SK-N-MC (cell line): ENCODE results near the gene NDUFS7.

ENCODE experiments used
- DNase-seq: peaks from one replicate; pipeline ENCODE4 v3.0.0-alpha.2; 2011; ENCODE audit warnings: low read depth, low spot score
- H3K27ac ChIP-seq: fragments of 200-600 bp; sonication (generic); 2 replicates; pipeline ENCODE4 v1.5.1; 2016; ENCODE audit warnings: mixed run types
- H3K36me3 ChIP-seq: fragments of 200-600 bp; sonication (generic); 2 replicates; pipeline ENCODE4 v1.6.1; 2017; ENCODE audit warnings: antibody characterized with exemption, low read length, mixed read lengths; ENCODE audit not compliant: insufficient read depth
- H3K4me3 ChIP-seq: fragments of 200-600 bp; sonication (generic); 2 replicates; pipeline ENCODE4 v1.5.1; 2016
- H3K9ac ChIP-seq: fragments of 200-600 bp; sonication (generic); 2 replicates; pipeline ENCODE4 v1.8.0; 2017; ENCODE audit warnings: mixed run types, mixed read lengths; ENCODE audit not compliant: insufficient read length
- H3K9me3 ChIP-seq: fragments of 200-600 bp; sonication (generic); 2 replicates; pipeline ENCODE4 v1.6.1; 2017; ENCODE audit warnings: low read depth, mild to moderate bottlenecking, antibody characterized with exemption, low read length, moderate library complexity, mixed read lengths
- EZH2 ChIP-seq: fragments of 200-600 bp; sonication (generic); IDR thresholded peaks from one replicate; pipeline ENCODE4 v1.6.1; 2017; ENCODE audit warnings: antibody characterized with exemption
- FOXP2 ChIP-seq: optimal IDR thresholded peaks from 2 replicates; pipeline ENCODE3; 2011; ENCODE audit warnings: mild to moderate bottlenecking, moderate library complexity; ENCODE audit not compliant: insufficient read depth; ENCODE audit errors: extremely low read length, control extremely low read depth
- POLR2AphosphoS5 ChIP-seq: IDR thresholded peaks from 2 replicates; pipeline ENCODE4 v1.6.1; 2012; ENCODE audit warnings: mild to moderate bottlenecking, low read depth, low read length, borderline replicate concordance

The NDUFS7 gene

DNA sequence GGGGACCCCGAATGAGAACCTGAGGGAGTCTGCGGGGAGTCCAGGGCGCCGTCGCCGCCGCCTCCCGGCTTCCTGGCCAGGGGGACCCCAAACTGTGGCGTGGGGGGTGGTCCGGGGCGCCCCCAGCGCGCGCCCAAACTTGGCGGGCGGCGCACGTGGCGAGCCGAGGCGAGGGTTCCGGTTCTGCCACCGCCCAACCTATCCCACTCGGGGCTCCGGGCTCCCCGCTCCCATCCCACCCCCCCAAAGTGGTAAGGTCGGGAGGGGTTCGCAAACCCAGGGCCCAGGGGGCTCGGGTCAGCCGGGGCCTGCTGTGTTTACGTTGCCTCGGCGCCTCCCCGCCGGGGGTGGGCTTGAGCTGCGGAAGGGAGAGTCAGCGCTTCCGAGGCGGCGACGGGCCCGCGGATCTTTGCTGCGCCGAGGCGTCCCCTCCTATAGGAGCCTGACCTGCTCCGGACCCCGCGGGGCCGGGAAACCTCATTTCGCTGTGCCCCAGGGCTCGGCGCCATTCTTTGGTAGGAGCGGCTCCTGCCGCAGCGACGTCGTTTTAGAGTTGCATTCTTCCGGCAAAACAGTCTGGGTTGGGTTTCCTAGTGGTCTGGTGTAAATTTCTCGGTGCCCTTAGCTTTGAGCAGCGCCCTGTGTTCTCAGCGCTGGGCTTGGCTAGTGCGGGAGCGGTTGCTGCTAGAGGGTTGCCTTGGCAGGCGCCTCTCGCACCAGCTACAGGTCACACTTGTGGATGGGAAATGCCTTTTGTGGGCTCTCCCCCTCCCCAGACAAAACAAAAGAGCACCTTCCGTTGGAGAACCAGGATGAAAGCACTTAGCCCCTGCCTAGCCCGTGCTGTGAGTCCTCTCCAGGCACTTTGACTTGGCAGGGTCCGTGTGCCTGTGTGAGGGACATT is 24.8 kb downstream of the NDUFS7 start:
- Histone ChIP-seq H3K27ac (peak overlapping the region; percentile 94), H3K4me3 (peak overlapping the region; percentile 96), H3K36me3 (peaks cover 29% of the 10 kb centered on the region), H3K9me3 (no peaks in the 10 kb centered on the region), H3K9ac (peak overlapping the region; percentile 99)
- no peak for DNase-seq
- TF ChIP-seq EZH2 = no peak
- no peak for TF ChIP-seq POLR2AphosphoS5
- TF ChIP-seq FOXP2 = no peak

- DNase-seq = no peak
- Histone ChIP-seq H3K27ac (peak overlapping the region; percentile 94; the same call in 1 of the 2 replicates), H3K9me3 (no peaks in the 10 kb centered on the region), H3K4me3 (peak overlapping the region; percentile 96), H3K36me3 (peaks cover 29% of the 10 kb centered on the region), H3K9ac (peak overlapping the region; percentile 99)
- TF ChIP-seq FOXP2 (no peak), EZH2 (no peak), POLR2AphosphoS5 (no peak)
These were observed 25.7 kb downstream of the NDUFS7 start for GRCh38 chr19:1409204-1410005.

DNA sequence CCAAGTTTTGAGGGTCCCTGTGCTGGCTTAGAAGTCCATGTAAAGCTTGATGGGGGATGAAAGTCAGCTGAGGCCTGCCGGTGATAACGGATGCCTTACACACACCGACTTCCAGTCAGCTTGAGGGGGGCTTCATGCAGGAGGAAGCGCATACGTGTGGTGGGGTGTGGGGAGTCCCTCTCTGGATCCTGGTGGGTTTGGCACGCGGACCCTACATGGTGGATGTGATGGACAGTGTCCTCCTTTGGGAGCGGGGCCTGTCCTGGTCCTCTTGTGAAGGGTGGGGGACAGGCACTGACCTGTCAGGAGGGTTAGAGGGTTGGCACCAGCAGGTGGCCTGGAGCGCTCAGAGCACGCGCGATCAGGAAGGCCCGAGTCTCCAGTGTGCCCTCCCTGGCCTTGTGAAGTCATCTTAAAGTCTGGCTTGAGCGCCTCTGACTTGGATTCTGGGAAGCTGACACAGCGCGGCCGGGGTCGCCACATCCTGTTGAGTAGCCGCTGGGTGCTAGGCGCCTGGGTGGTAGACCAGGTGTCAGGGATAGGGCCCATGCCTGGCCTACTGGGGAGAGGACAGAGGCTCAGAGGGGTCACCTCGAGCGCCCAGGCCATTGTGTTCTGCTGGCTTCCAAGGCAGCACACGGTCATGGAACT is 26.6 kb downstream of the NDUFS7 start:
- Histone ChIP-seq H3K36me3 (peaks cover 29% of the 10 kb centered on the region), H3K9me3 (no peaks in the 10 kb centered on the region), H3K9ac (peak overlapping the region; percentile 99), H3K27ac (no peak overlapping the region; the same call in 1 of the 2 replicates), H3K4me3 (peak overlapping the region; percentile 96)
- TF ChIP-seq EZH2 = no peak
- TF ChIP-seq FOXP2 = no peak
- no peak for TF ChIP-seq POLR2AphosphoS5
- DNase-seq = no peak

DNA sequence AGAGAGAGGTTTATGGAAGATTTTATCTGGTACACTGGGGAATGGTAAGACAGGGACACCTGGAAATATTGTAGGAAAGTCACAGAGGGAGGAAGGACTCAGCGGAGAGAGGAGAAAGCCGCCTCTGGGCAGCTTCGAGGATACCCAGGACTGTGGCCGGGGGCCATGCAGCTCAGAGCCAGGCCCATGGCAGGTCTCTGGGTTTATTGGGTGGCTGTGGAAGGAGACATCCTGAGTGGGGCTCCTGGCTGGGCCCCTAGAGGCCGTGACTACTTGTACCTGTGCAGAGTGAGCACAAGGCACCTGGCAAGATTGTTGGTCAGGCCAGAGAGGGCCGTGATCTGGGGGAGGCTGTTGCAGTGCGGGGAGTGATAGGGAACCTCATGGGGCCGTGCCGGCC is 27.1 kb downstream of the NDUFS7 start:
- Histone ChIP-seq H3K27ac (no peak overlapping the region; the same call in 1 of the 2 replicates), H3K9ac (peak overlapping the region; percentile 26), H3K9me3 (no peaks in the 10 kb centered on the region), H3K4me3 (no peak overlapping the region), H3K36me3 (peaks cover 29% of the 10 kb centered on the region)
- no peak for DNase-seq
- TF ChIP-seq POLR2AphosphoS5 (no peak), FOXP2 (no peak), EZH2 (no peak)

- peaks cover 33% of the 10 kb centered on the region for H3K36me3 ChIP-seq
These were observed 27.8 kb downstream of the NDUFS7 start for GRCh38 chr19:1411255-1412191.

GRCh38 chr19:1412323-1412923 is 28.7 kb downstream of the NDUFS7 start:
- Histone ChIP-seq H3K9ac (no peak overlapping the region), H3K4me3 (no peak overlapping the region), H3K9me3 (no peaks in the 10 kb centered on the region), H3K27ac (no peak overlapping the region; the same call in 1 of the 2 replicates), H3K36me3 (peaks cover 42% of the 10 kb centered on the region)
- no peak for DNase-seq
- TF ChIP-seq EZH2 (no peak), FOXP2 (no peak), POLR2AphosphoS5 (no peak)

More at GRCh38 chr19:1411255-1412191, 27.8 kb downstream of the NDUFS7 start:
- H3K27ac ChIP-seq = no peak overlapping the region; the same call in 1 of the 2 replicates
- peak overlapping the region; percentile 12 for H3K9ac ChIP-seq
- no peaks in the 10 kb centered on the region for H3K9me3 ChIP-seq
- H3K4me3 ChIP-seq = no peak overlapping the region
- DNase-seq = no peak
- no peak for TF ChIP-seq POLR2AphosphoS5
- no peak for TF ChIP-seq FOXP2
- no peak for TF ChIP-seq EZH2
